Hematopoietic multipotent progenitor cell treated with erythropoietin and hydrocortisone succinate and interleukin-3 and kit ligand, for 15 days (in vitro differentiated cells): ENCODE data around the gene TMEM52.
A peak's percentile ranks its signal among the peaks of the same experiment; 100 is the strongest.

Experiments
- DNase-seq: peaks from one replicate; pipeline ENCODE4 v3.0.0-alpha.2; 2015; ENCODE audit warnings: low spot score

Gene TMEM52

DNA sequence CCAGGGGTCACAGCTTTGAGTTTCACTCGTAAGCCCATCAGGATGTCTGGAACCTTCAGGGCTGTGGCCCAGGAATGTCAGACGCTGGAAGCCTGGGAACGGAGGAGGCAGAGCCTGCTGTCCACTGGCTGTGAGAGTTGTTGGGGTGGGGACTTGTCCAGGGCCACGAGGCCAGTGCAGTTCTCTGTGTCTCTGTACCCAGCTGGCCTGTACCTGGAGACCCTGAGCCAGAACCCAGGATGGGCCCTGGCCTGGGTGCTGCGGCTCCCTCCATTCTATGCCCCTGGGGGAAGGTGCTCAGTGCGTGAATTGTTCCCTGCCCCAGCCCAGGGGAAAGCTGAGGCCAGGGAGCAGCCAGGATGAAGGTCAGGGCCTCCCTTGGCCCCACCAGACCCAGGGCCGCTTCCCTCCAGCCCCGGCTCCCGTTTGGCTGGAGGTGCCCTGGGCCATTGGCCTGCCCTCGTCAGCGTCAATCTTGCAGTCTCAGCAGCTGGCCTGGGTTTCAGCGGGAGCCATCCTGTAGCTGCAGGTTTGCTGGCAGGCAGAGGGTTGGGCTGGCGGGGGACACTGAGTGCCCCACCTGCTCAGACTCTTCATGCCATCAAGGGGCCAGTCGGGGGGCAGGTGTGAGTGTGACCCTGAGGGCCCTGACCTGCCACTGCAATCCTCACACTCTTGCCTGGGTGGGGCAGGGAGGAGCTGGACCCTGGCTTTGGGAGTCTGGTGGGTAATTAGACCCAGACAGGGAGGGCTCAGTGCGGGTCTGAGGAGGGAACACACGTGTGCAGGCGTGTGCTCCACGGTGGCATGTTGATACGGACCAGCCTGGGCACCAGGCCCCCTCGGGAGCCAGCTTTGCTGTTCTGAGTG, 4.7 kb downstream of the TMEM52 start:
- no peak for DNase-seq

DNA sequence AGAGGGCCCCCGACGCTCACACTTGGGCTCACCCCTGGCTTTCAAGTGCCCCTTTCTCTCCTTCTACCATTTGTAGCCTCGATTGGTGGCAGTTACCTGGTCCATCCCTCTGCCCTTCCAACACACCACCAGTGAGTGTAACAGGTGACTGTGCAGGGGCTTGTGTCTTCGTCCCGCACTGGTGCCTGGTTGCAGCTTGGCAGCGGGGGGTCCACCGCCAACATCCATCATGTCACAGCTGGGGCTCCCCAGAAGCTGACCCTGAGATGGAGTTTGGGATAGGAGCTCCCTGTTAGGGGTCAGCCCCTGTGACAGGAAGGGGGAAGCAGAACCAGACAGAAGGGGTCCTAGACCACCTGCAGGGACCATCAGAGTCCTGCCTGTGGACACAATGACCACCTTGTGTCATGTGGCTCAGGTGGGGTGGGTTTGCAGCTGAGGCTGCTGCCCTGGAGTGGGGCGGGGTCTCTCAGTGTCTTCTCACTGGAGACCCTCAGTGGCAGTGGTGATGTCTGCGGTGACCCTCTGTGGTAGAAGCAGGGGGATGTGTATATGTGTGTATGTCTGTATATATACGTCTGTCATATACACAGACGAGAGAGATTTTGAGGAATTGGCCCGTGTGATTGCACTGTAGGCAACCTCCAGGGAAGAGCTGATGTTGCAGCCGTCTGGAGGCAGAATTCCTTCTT, 7.6 kb downstream of the TMEM52 start:
- no peak for DNase-seq

- no peak for DNase-seq
Observed at GRCh38 chr1:1910651-1911331, 8.3 kb downstream of the TMEM52 start.

- DNase-seq: no peak
Observed at GRCh38 chr1:1910033-1910465, 9.0 kb downstream of the TMEM52 start.

- no peak for DNase-seq
Observed at GRCh38 chr1:1908506-1908791, 10.6 kb downstream of the TMEM52 start.

- no peak for DNase-seq
Observed at GRCh38 chr1:1907098-1907736, 11.9 kb downstream of the TMEM52 start.

DNA sequence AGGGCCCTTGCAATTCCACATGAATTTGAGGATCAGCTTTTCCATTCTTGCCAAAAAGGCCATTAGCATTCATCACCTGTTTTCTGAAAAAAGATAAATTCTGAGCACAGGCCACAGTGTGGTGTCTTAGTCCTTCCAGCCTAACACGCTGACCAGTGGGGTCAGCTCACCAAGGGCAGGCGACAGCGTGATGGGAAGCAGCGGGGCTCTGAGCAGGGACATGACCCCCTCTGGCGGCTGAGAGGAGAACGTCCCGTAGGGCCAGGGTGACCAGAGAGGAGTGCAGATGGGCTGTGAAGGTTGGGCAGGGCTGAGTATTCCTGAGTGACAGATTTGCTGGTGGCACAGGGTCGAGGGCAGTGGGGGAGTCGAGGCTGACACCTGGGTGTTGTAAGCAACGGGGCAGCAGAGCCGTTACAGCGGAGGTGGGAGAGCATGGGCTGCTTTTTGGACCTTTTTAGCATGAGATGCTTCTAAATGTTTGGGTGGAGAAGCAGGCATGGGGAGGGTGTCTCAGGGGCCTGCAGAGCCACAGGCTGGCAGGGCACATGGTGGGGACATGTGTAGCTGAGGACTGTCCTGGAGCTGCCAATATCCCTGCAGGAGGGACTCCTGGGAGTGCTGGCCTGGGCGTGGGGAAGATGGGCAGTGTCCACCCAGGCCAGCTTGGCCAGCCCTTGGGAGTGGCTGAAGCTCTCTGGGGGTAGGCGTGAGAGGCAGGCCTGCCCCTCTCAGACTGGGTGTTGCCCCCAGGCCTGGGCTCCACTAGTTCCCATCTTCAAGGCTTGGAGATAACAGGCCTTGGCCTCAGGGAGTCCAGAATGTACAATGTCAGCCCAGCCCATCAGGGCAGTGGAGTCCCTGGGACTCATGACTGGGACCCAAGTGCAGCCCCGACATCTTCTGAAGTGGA, 12.6 kb downstream of the TMEM52 start:
- peak; percentile 72 for DNase-seq

GRCh38 chr1:1903224-1903623, 15.9 kb downstream of the TMEM52 start:
- no peak for DNase-seq

DNA sequence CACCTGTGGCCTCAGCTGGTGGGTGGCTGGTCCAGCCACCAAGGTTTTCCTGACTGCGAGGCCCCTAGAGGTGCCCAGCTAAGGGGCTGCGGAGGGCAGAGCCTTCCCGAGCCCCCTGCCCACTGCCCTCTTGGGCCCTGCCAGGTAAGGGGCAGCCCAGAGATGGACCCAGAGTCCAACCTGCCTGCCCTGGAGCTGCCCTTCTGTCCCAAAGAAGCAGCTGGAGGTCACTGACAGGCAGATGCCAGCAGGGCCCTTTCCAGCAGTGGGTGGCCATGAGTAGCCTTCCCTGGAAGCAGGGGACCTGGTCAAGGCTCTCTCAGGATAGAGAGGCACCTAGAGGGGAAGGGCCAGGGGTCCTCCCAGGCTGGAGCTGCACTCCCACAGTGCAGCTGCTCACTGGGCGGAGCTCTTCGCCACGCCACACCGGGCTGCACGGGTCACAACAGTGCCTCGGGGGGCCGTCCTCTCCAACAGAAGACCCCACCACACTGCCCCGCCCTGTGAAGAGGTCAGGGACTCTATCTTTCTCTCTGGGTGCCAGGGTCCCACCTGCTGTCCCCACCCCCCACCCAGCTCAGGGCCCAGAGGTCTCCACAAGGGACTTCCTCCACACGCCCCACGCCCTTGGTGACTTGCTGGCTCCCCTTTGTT, 17.3 kb downstream of the TMEM52 start:
- no peak for DNase-seq

DNA sequence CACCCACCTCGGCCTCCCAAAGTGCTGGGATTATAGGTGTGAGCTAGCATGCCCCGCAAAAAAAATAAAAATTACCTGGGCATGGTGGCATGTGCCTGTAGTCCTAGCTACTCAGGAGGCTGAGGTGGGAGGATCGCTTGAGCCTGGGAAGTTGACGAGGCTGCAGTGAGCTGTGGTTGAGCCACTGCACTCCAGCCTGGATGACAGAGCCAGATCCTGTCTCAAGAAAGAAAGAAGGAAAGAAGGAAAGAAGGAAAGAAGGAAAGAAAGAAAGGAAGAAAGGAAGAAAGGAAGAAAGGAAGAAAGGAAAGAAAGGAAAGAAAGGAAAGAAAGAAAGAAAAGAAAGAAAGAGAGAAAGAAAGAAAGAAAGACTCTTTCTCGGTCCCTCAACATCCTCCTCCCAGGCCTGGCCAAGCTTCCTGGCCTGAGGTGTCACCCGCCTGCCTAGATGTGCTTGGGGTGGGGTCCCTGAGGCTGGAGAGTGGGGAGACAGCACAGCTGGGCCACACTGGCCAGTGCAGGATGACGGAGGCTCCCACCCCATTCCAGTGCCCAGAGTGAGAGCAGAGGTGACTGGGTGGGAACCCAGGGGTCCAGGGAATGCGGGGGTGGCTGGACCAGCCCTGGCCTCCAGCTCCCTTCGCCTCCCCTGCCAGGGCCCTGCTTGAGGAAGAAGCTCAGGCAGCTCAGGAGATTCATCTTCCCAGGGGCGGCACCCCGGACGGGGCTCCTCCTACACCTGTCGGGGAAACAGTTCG, 18.0 kb downstream of the TMEM52 start:
- DNase-seq: no peak

GRCh38 chr1:1899967-1900327, 19.1 kb downstream of the TMEM52 start:
- no peak for DNase-seq

- no peak for DNase-seq
Observed at GRCh38 chr1:1899266-1899966, 19.7 kb downstream of the TMEM52 start.

- DNase-seq: no peak
Observed at GRCh38 chr1:1898246-1898933, 20.7 kb downstream of the TMEM52 start.

DNA sequence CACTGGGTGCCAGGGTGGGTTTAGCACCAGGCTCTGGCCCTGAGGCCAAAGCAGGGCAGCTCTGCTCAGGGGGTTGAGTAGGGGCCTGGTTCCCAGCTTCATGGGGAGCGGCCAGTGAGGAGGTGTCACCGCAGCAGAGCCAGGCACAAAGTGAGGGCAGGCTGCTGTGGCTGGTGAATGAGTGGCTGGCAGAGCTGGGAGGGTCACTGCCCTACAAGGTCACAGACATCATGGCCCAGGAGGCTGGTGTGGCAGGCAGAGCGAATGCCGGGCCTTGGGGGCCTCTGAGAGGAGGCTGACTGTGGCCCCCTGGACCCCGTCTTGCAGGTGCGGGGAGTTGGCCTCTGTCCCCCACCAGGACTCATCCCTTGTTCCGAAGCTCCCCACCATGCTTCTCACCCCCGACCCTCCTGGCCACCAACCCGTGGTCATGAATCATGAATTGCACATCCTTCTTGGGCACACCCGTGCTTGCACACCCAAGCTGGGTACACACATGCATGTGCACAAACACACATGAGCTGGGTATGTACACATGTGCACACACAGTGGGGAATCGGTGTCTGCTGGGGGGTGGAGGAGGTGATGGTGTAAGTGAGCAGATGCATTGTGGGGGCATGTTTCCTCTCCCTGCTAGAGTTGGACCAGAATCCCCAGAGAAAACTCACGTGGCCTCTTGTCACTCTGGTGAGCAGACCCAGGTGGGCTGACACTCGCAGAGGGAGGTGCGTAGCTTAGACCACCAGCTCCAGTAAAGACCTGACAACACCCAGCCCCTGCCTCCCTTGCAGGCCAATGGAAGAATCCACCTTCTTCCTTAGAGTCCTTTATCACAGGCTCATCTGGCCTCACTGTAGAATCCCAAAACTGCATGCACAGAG, 23.4 kb downstream of the TMEM52 start:
- no peak for DNase-seq

GRCh38 chr1:1895060-1895418, 24.0 kb downstream of the TMEM52 start:
- DNase-seq: no peak

DNA sequence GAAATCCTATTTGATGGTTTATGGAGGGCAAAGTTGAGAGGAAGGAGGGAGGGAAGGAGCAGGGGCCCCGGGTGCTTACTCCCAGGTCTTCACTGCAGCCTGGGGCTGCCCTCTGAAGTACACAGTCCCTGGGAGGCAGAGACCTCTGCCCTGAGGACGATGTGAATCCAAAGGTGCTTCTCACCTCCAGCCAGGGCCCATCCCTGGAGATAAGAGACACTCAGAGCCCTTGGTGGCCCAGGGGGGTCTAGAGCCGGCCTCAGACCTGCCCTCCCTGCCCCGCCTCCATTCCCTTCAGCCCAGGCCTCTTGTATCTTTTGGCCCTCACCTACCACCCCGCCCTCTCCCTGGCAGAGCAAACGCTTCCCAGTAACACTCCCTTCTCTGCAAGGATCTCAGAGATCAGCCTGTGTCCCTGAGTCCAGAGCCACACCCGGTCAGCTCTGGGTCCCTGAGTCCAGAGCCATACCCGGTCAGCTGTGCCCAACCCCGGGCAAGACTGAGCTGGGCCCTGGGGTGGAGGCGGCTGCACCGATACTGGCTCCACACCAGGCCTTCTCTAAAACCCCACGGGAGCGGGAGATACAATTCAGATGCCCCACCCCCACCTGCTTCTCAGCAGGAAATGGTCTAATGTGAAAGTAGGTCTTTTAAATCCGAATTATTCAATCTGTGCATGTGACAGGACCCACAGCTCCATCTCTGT, 24.6 kb downstream of the TMEM52 start:
- DNase-seq: no peak

DNA sequence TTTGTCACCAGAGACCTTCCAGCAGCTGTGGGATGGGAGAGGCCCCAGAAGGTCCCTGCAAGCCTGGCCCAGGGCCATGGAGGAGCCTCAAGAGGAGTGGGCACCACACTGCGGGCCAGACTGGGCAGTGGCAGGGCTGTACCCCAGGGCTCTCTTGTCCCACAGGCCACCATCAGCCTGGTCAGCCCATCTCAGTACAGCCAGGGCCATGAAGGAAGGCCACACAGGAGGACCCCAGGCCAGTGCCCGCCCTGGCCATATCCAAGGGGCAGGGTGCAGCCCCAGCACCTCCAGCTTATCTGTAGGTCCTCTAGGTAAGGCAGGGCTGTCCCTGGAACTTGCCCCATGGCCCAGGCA, 25.1 kb downstream of the TMEM52 start:
- no peak for DNase-seq
